Measurements from ENCODE around the gene GVQW3. TPM values are rescaled to one million over a fixed set of nuclear protein-coding genes. Genes with fewer than 3 reads are reported as not detected.

Gene GVQW3
- total RNA-seq, 1 experiment from 2014 or later: 4.7 TPM

DNA sequence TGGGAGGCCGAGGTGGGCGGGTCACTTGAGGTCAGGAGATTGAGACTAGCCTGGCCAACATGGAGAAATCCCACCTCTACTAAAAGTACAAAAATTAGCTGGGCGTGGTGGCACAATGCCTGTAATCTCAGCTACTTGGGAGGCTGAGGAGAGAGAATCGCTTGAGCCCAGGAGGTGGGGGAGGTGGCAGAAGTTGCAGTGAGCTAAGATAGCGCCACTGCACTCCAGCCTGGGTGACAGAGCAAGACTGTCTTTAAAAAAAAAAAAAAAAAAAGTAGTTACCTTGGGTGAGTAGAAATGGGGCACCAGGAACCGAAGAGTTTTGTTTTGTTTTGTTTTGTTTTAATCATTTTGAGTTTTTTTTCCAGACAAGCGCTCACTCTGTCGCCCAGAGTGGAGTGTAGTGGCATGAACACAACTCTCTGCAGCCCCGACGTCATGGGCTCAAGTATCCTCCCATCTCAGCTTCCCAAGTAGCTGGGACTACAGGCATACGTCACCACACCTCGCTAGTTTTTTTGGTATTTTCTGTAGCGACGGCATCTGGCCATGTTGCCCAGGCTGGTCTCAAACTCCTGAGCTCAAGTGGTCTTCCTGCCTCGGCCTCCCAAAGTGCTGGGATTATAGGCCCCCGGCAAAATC, 16.0 kb upstream of the GVQW3 start (continued):
- TF ChIP-seq, protein P1, sequence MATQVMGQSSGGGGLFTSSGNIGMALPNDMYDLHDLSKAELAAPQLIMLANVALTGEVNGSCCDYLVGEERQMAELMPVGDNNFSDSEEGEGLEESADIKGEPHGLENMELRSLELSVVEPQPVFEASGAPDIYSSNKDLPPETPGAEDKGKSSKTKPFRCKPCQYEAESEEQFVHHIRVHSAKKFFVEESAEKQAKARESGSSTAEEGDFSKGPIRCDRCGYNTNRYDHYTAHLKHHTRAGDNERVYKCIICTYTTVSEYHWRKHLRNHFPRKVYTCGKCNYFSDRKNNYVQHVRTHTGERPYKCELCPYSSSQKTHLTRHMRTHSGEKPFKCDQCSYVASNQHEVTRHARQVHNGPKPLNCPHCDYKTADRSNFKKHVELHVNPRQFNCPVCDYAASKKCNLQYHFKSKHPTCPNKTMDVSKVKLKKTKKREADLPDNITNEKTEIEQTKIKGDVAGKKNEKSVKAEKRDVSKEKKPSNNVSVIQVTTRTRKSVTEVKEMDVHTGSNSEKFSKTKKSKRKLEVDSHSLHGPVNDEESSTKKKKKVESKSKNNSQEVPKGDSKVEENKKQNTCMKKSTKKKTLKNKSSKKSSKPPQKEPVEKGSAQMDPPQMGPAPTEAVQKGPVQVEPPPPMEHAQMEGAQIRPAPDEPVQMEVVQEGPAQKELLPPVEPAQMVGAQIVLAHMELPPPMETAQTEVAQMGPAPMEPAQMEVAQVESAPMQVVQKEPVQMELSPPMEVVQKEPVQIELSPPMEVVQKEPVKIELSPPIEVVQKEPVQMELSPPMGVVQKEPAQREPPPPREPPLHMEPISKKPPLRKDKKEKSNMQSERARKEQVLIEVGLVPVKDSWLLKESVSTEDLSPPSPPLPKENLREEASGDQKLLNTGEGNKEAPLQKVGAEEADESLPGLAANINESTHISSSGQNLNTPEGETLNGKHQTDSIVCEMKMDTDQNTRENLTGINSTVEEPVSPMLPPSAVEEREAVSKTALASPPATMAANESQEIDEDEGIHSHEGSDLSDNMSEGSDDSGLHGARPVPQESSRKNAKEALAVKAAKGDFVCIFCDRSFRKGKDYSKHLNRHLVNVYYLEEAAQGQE (IDR thresholded peaks at IDR 0.05; ENCODE audit: low read depth): no peak
- TF ChIP-seq, protein P2, sequence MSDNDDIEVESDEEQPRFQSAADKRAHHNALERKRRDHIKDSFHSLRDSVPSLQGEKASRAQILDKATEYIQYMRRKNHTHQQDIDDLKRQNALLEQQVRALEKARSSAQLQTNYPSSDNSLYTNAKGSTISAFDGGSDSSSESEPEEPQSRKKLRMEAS (IDR thresholded peaks at IDR 0.05): no peak
- no peak for TF ChIP-seq CEBPB (IDR thresholded peaks at IDR 0.05; ENCODE audit: low read depth)
- TF ChIP-seq, protein P3, sequence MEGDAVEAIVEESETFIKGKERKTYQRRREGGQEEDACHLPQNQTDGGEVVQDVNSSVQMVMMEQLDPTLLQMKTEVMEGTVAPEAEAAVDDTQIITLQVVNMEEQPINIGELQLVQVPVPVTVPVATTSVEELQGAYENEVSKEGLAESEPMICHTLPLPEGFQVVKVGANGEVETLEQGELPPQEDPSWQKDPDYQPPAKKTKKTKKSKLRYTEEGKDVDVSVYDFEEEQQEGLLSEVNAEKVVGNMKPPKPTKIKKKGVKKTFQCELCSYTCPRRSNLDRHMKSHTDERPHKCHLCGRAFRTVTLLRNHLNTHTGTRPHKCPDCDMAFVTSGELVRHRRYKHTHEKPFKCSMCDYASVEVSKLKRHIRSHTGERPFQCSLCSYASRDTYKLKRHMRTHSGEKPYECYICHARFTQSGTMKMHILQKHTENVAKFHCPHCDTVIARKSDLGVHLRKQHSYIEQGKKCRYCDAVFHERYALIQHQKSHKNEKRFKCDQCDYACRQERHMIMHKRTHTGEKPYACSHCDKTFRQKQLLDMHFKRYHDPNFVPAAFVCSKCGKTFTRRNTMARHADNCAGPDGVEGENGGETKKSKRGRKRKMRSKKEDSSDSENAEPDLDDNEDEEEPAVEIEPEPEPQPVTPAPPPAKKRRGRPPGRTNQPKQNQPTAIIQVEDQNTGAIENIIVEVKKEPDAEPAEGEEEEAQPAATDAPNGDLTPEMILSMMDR (IDR thresholded peaks at IDR 0.05 in 2 of 3, conservative IDR thresholded peaks at IDR 0.05 in 1 of 3; ENCODE audit: borderline replicate concordance in 1 of 3, insufficient read depth in 1 of 3, low read depth in 2 of 3, low read length in 2 of 3): no peak
- TF ChIP-seq EZH2phosphoT487 (IDR thresholded peaks at IDR 0.05; ENCODE audit: borderline replicate concordance): no peak
- no peak for TF ChIP-seq YY1 (IDR thresholded peaks at IDR 0.05; ENCODE audit: extremely low read depth, insufficient replicate concordance, low read depth, low read length)
- no peak for TF ChIP-seq ELF1 (IDR thresholded peaks at IDR 0.05; ENCODE audit: borderline replicate concordance, low read depth)
- TF ChIP-seq EGR1 (IDR thresholded peaks at IDR 0.05; ENCODE audit: low read depth): no peak
- TF ChIP-seq CBX3 (IDR thresholded peaks at IDR 0.05; ENCODE audit: low read depth): no peak
- TF ChIP-seq, protein P4, sequence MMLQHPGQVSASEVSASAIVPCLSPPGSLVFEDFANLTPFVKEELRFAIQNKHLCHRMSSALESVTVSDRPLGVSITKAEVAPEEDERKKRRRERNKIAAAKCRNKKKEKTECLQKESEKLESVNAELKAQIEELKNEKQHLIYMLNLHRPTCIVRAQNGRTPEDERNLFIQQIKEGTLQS (IDR thresholded peaks at IDR 0.05): no peak
- TF ChIP-seq ZFX (IDR thresholded peaks at IDR 0.05): no peak
- no peak for TF ChIP-seq JUND (IDR thresholded peaks at IDR 0.05)
- no peak for TF ChIP-seq RAD21 (IDR thresholded peaks at IDR 0.05; ENCODE audit: low read depth)

All from HCT116 (cell line).